ENCODE results near the gene HCFC1. TPM values are rescaled to one million over a fixed set of nuclear protein-coding genes. Genes with fewer than 3 reads are reported as not detected.

Gene HCFC1
- total and polyA plus RNA-seq, 9 of the 15 experiments (the other 6 are each of a cell fraction or from before 2014, with no cell fraction given) = 2.8 to 133 (median 17.1) TPM

GRCh38 chrX:153925739-153926551 lies 45.7 kb downstream of the HCFC1 start, which contains the start of gene ARHGAP4 (continued):
- TF ChIP-seq ATF3 (IDR thresholded peaks at IDR 0.05) (no peak), ATF3 (CRISPR knock-in tag; conservative IDR thresholded peaks at IDR 0.05) (no peak), KAT8 (IDR thresholded peaks at IDR 0.05; ENCODE audit: low read depth) (no peak), EP300 (IDR thresholded peaks at IDR 0.05; ENCODE audit: low read length) (no peak), ZNF444 (CRISPR knock-in tag; IDR thresholded peaks at IDR 0.05) (no peak), ZNF174 (CRISPR knock-in tag; IDR thresholded peaks at IDR 0.05) (no peak), ZNF280B (CRISPR knock-in tag; IDR thresholded peaks at IDR 0.05) (no peak), ZNF830 (CRISPR knock-in tag; IDR thresholded peaks at IDR 0.05) (no peak), KLF1 (tag; IDR thresholded peaks at IDR 0.05) (no peak), L3MBTL2 (IDR thresholded peaks at IDR 0.05) (peak; percentile 96), TEAD4 (IDR thresholded peaks at IDR 0.05; ENCODE audit: low read length) (peak; percentile 75), TEAD4 (CRISPR knock-in tag; IDR thresholded peaks at IDR 0.05; ENCODE audit: borderline replicate concordance) (no peak), PTBP1 (IDR thresholded peaks at IDR 0.05; ENCODE audit: low read depth, low read length) (peak; percentile 87)
- TF ChIP-seq, protein P1, sequence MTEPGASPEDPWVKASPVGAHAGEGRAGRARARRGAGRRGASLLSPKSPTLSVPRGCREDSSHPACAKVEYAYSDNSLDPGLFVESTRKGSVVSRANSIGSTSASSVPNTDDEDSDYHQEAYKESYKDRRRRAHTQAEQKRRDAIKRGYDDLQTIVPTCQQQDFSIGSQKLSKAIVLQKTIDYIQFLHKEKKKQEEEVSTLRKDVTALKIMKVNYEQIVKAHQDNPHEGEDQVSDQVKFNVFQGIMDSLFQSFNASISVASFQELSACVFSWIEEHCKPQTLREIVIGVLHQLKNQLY (CRISPR knock-in tag; conservative IDR thresholded peaks at IDR 0.05) = no peak
